GM23338 (cell line): ENCODE data around the gene MAN1B1. TPM values are rescaled to one million over a fixed set of nuclear protein-coding genes. Genes with fewer than 3 reads are reported as not detected.

Experiments used
- ATAC-seq: fragments of 200-7000 bp; cut with Tn5 transposase; 3 replicates; pipeline ENCODE4 v1.9.1; 2020
- DNase-seq: peaks from one replicate; pipeline ENCODE4 v3.0.0-alpha.2; 2015; ENCODE audit warnings: low spot score
- H2AFZ ChIP-seq: fragments of 200-600 bp; sonication (generic); 2 replicates; pipeline ENCODE4 v1.8.0; 2016; ENCODE audit warnings: antibody characterized with exemption, mild to moderate bottlenecking, moderate library complexity
- H3F3A ChIP-seq: fragments of 200-600 bp; sonication (generic); replicated peaks from 2 replicates; pipeline ENCODE4 v1.8.0; 2017; ENCODE audit warnings: antibody characterized with exemption, mixed run types, low read depth
- H3K27ac ChIP-seq: fragments of 200-600 bp; sonication (generic); 2 replicates; pipeline ENCODE4 v1.6.1; 2016; ENCODE audit warnings: low read depth
- H3K27me3 ChIP-seq: fragments of 200-600 bp; sonication (generic); 2 replicates; pipeline ENCODE4 v1.8.0; 2016; ENCODE audit warnings: mild to moderate bottlenecking, mixed run types, moderate library complexity; ENCODE audit not compliant: insufficient read depth
- H3K36me3 ChIP-seq: fragments of 200-600 bp; sonication (generic); 2 replicates; pipeline ENCODE4 v1.8.0; 2016; ENCODE audit warnings: mild to moderate bottlenecking; ENCODE audit not compliant: insufficient read depth
- H3K4me1 ChIP-seq: fragments of 200-600 bp; sonication (generic); 2 replicates; pipeline ENCODE4 v1.8.0; 2016; ENCODE audit warnings: mild to moderate bottlenecking, moderate library complexity; ENCODE audit not compliant: insufficient read depth
- H3K4me2 ChIP-seq: fragments of 200-600 bp; sonication (generic); 2 replicates; pipeline ENCODE4 v1.7.1; 2017; ENCODE audit warnings: mixed run types
- H3K4me3 ChIP-seq: fragments of 200-600 bp; sonication (generic); 2 replicates; pipeline ENCODE4 v1.6.1; 2016; ENCODE audit warnings: mixed run types
- H3K79me2 ChIP-seq: fragments of 200-600 bp; sonication (generic); replicated peaks from 2 replicates; pipeline ENCODE4 v1.8.0; 2017; ENCODE audit warnings: mild to moderate bottlenecking; ENCODE audit not compliant: insufficient read depth
- H3K9me2 ChIP-seq: fragments of 200-600 bp; sonication (generic); 2 replicates; pipeline ENCODE4 v1.8.0; 2017; ENCODE audit not compliant: insufficient read depth
- H4K20me1 ChIP-seq: fragments of 200-600 bp; sonication (generic); replicated peaks from 2 replicates; pipeline ENCODE4 v1.8.0; 2017; ENCODE audit warnings: mild to moderate bottlenecking; ENCODE audit not compliant: insufficient read depth
- H3K27ac Mint-ChIP-seq: 2 replicates; pipeline ENCODE4 v1.8.0; 2020; ENCODE audit warnings: inconsistent platforms, mild to moderate bottlenecking, moderate library complexity, mixed read lengths
- H3K27me3 Mint-ChIP-seq: 3 replicates; pipeline ENCODE4 v1.8.0; 2022; ENCODE audit warnings: low read depth, mild to moderate bottlenecking, moderate library complexity, mixed read lengths, inconsistent platforms; ENCODE audit not compliant: insufficient read depth, poor library complexity
- H3K36me3 Mint-ChIP-seq: 3 replicates; pipeline ENCODE4 v1.8.0; 2021; ENCODE audit warnings: low read depth, mild to moderate bottlenecking, inconsistent platforms, moderate library complexity, mixed read lengths
- H3K4me1 Mint-ChIP-seq: 3 replicates; pipeline ENCODE4 v1.8.0; 2020; ENCODE audit warnings: mild to moderate bottlenecking, inconsistent platforms, mixed read lengths
- H3K4me3 Mint-ChIP-seq: 3 replicates; pipeline ENCODE4 v1.8.0; 2021; ENCODE audit warnings: moderate library complexity, mild to moderate bottlenecking, inconsistent platforms, mixed read lengths
- H3K9me3 Mint-ChIP-seq: 3 replicates; pipeline ENCODE4 v1.8.0; 2020; ENCODE audit warnings: moderate library complexity, mild to moderate bottlenecking, inconsistent platforms, mixed read lengths
- CREB1 ChIP-seq: fragments of 250-450 bp; sonication (Bioruptor Pico); IDR thresholded peaks from 2 replicates; pipeline ENCODE4 v1.5.0; 2020; ENCODE audit warnings: low read depth, mild to moderate bottlenecking, moderate library complexity
- CTCF ChIP-seq, 2 experiments: fragments of 200-600 bp in 1 of 2; sonication (generic) in 1 of 2; conservative IDR thresholded peaks; 2 replicates each; pipeline versions ENCODE4 v1.5.1 to v1.6.1; 2016 to 2017; ENCODE audit warnings: antibody characterized with exemption in 2 of 2, low read depth in 2 of 2, mild to moderate bottlenecking in 2 of 2, moderate library complexity in 1 of 2
- EZH2 ChIP-seq: fragments of 200-600 bp; sonication (generic); IDR thresholded peaks from one replicate; pipeline ENCODE4 v1.8.0; 2017; ENCODE audit warnings: antibody characterized with exemption, mild to moderate bottlenecking, low read depth; ENCODE audit not compliant: unreplicated experiment
- EZH2phosphoT487 ChIP-seq: fragments of 200-600 bp; sonication (generic); IDR thresholded peaks from one replicate; pipeline ENCODE4 v1.8.1; 2018; ENCODE audit warnings: antibody characterized with exemption; ENCODE audit not compliant: unreplicated experiment
- NANOG ChIP-seq: IDR thresholded peaks from 2 replicates; pipeline ENCODE4 v1.6.1; 2016; ENCODE audit warnings: antibody characterized with exemption, borderline replicate concordance
- POLR2AphosphoS5 ChIP-seq: IDR thresholded peaks from 2 replicates; pipeline ENCODE4 v1.6.1; 2016; ENCODE audit warnings: antibody characterized with exemption, low read depth
- STAT1 ChIP-seq: IDR thresholded peaks from one replicate; pipeline ENCODE4 v1.6.1; 2016; ENCODE audit warnings: antibody characterized with exemption; ENCODE audit not compliant: unreplicated experiment
- ZNF462 ChIP-seq: fragments of 250-450 bp; sonication (Bioruptor Pico); IDR thresholded peaks from 2 replicates; pipeline ENCODE4 v1.5.0; 2020; ENCODE audit warnings: mild to moderate bottlenecking, moderate library complexity
- polyA plus RNA-seq: library from polyadenylated mRNA; unstranded; fragments of >200 nt; fragmentation: Nextera tagmentation; extraction: Ambion mirVana; gene quantifications from 2 replicates; pipeline ENCODE4 v1.2.1, GENCODE V29; 2016
- total RNA-seq: library from RNA; depleted of rRNA; stranded (reverse); fragments of >200 nt; shearing (Covaris generic); gene quantifications from 2 replicates; pipeline ENCODE4 v1.2.3, GENCODE V29; 2014
- TF ChIP-seq, protein P1 (sequence below): IDR thresholded peaks from 2 replicates; pipeline ENCODE4 v1.6.1; 2016; ENCODE audit warnings: antibody characterized with exemption

MAN1B1 gene
- total and polyA plus RNA-seq, 2 experiments from 2014 or later = 15.7 to 39.9 TPM

GRCh38 chr9:137070906-137071275, 15.9 kb upstream of the MAN1B1 start:
- peaks cover 11% of the 10 kb centered on the region; the same call in 1 of the 2 replicates for H3K27me3 ChIP-seq
- ATAC-seq (peak; percentile 16), DNase-seq (no peak)
- peak overlapping the region; percentile 71 for H3K4me3 ChIP-seq
- peaks cover 19% of the 10 kb centered on the region; the same call in 1 of the 2 replicates for H3F3A ChIP-seq
- no peaks in the 10 kb centered on the region; the same call in 2 of the 3 replicates for H3K9me3 Mint-ChIP-seq
- 0 out of 2 replicates have a peak overlapping the region, but pooled peaks have one; percentile 66 for H3K27ac ChIP-seq
- no peak overlapping the region for H3K27ac Mint-ChIP-seq
- peak overlapping the region; percentile 85 for H3K4me2 ChIP-seq
- peaks cover 27% of the 10 kb centered on the region for H3K4me1 ChIP-seq
- H3K4me1 Mint-ChIP-seq = peaks cover 27% of the 10 kb centered on the region
- TF ChIP-seq EZH2 (no peak), CTCF (conservative IDR thresholded peaks at IDR 0.05; ENCODE audit: low read depth in 2 of 2) (peak in 1 of 2 experiments; percentile 34; a peak in 1 of 4 replicates)
- no peaks in the 10 kb centered on the region for H3K9me2 ChIP-seq
- H2AFZ ChIP-seq = peak overlapping the region; percentile 74; the same call in 1 of the 2 replicates
- H3K4me3 Mint-ChIP-seq = peak overlapping the region; percentile 72
- H3K36me3 ChIP-seq = no peaks in the 10 kb centered on the region; the same call in 1 of the 2 replicates
- peaks cover 10% of the 10 kb centered on the region; the same call in 1 of the 2 replicates for H3K79me2 ChIP-seq
- no peaks in the 10 kb centered on the region; the same call in 2 of the 3 replicates for H3K36me3 Mint-ChIP-seq
- peaks cover 11% of the 10 kb centered on the region; the same call in 1 of the 2 replicates for H4K20me1 ChIP-seq
- peaks cover 16% of the 10 kb centered on the region for H3K27me3 Mint-ChIP-seq

- H3K4me3 Mint-ChIP-seq = peak overlapping the region; percentile 72
- Histone ChIP-seq H3K4me3 (peak overlapping the region; percentile 71), H3K27ac (0 out of 2 replicates have a peak overlapping the region, but pooled peaks have one; percentile 66), H3K27me3 (peaks cover 15% of the 10 kb centered on the region), H3K79me2 (peaks cover 10% of the 10 kb centered on the region; the same call in 1 of the 2 replicates), H3K9me2 (no peaks in the 10 kb centered on the region), H3K4me1 (peaks cover 30% of the 10 kb centered on the region), H3K4me2 (peak overlapping the region; percentile 85), H3F3A (peaks cover 21% of the 10 kb centered on the region; the same call in 1 of the 2 replicates), H4K20me1 (peaks cover 11% of the 10 kb centered on the region; the same call in 1 of the 2 replicates), H3K36me3 (no peaks in the 10 kb centered on the region; the same call in 1 of the 2 replicates), H2AFZ (peak overlapping the region; percentile 74; the same call in 1 of the 2 replicates)
- no peak for ATAC-seq
- H3K9me3 Mint-ChIP-seq = no peaks in the 10 kb centered on the region; the same call in 2 of the 3 replicates
- H3K27me3 Mint-ChIP-seq = peaks cover 20% of the 10 kb centered on the region
- DNase-seq = no peak
- H3K36me3 Mint-ChIP-seq = no peaks in the 10 kb centered on the region; the same call in 2 of the 3 replicates
- H3K4me1 Mint-ChIP-seq = peaks cover 27% of the 10 kb centered on the region
- H3K27ac Mint-ChIP-seq = no peak overlapping the region
- no peak for TF ChIP-seq EZH2phosphoT487
- no peak for TF ChIP-seq CTCF (conservative IDR thresholded peaks at IDR 0.05; ENCODE audit: low read depth in 2 of 2)
- TF ChIP-seq ZNF462 = no peak
- TF ChIP-seq CREB1 (CRISPR knock-in tag) = no peak
- TF ChIP-seq NANOG = no peak
- TF ChIP-seq, protein P1, sequence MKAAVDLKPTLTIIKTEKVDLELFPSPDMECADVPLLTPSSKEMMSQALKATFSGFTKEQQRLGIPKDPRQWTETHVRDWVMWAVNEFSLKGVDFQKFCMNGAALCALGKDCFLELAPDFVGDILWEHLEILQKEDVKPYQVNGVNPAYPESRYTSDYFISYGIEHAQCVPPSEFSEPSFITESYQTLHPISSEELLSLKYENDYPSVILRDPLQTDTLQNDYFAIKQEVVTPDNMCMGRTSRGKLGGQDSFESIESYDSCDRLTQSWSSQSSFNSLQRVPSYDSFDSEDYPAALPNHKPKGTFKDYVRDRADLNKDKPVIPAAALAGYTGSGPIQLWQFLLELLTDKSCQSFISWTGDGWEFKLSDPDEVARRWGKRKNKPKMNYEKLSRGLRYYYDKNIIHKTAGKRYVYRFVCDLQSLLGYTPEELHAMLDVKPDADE = no peak
- TF ChIP-seq POLR2AphosphoS5 = no peak
- no peak for TF ChIP-seq STAT1
- no peak for TF ChIP-seq EZH2
Observed at GRCh38 chr9:137071282-137071681, 15.5 kb upstream of the MAN1B1 start.
